Esophagus muscularis mucosa (tissue), 4 donors: Measurements from ENCODE around the gene BCAT1. TPM values are rescaled to one million over a fixed set of nuclear protein-coding genes. Genes with fewer than 3 reads are reported as not detected.

ENCODE experiments used
- DNase-seq: peaks from one replicate; pipeline ENCODE4 v3.0.0-alpha.2; 2017; ENCODE audit errors: extremely low spot score
- H3K27ac ChIP-seq, 4 donors: fragments of 200-600 bp; sonication (generic); replicated peaks in 1 of 4; 1 replicate in 3 of 4; 2 replicates in 1 of 4; pipeline ENCODE4 v1.5.1; 2016 to 2019; ENCODE audit warnings: mild to moderate bottlenecking in 1 of 4
- H3K27me3 ChIP-seq, 4 donors: fragments of 200-600 bp; sonication (generic); one replicate each; pipeline versions ENCODE4 v1.5.1 to v1.6.0; 2016 to 2019
- H3K36me3 ChIP-seq, 4 donors: fragments of 200-600 bp; sonication (generic); one replicate each; pipeline ENCODE4 v1.5.1; 2016 to 2019
- H3K4me1 ChIP-seq, 4 donors: fragments of 200-600 bp; sonication (generic); one replicate each; pipeline ENCODE4 v1.5.1; 2016 to 2019
- H3K4me3 ChIP-seq, 4 donors: fragments of 200-600 bp; sonication (generic); 1 replicate in 2 of 4; 2 replicates in 2 of 4; pipeline ENCODE4 v1.5.1; 2016 to 2019; ENCODE audit warnings: mild to moderate bottlenecking in 4 of 4, moderate library complexity in 1 of 4
- H3K9me3 ChIP-seq, 4 donors: fragments of 200-600 bp; sonication (generic); 1 replicate in 3 of 4; 2 replicates in 1 of 4; pipeline ENCODE4 v1.5.1; 2016 to 2019
- CTCF ChIP-seq, 3 experiments: fragments of 200-600 bp in 2 of 3; fragments of 450-650 bp in 1 of 3; sonication (generic) in 2 of 3; IDR thresholded peaks; one replicate each; pipeline ENCODE4 v1.5.1; 2017 to 2019; ENCODE audit warnings: antibody characterized with exemption in 3 of 3, mild to moderate bottlenecking in 2 of 3, moderate library complexity in 1 of 3
- EP300 ChIP-seq: sonication (generic); formaldehyde crosslinking; IDR thresholded peaks from one replicate; pipeline ENCODE4 v1.6.1; 2017; ENCODE audit warnings: antibody characterized with exemption
- POLR2A ChIP-seq: fragments of 450-650 bp; IDR thresholded peaks from one replicate; pipeline ENCODE4 v1.6.1; 2017; ENCODE audit warnings: antibody characterized with exemption, moderate library complexity, mild to moderate bottlenecking, low read depth
- POLR2AphosphoS5 ChIP-seq, 2 donors: sonication (generic); formaldehyde crosslinking; IDR thresholded peaks; one replicate each; pipeline ENCODE4 v1.6.1; 2017; ENCODE audit warnings: antibody characterized with exemption in 2 of 2
- WGBS: methylation state at CpG from one replicate; pipeline ENCODE4 v1.1.5; 2018; 5-methylcytosine and 5-hydroxymethylcytosine counted together
- intact Hi-C: fragments of 100-400 bp; cut with DNase I; formaldehyde crosslinking; loops from one replicate; pipeline ENCODE4 v1.15.1; 2023
- total RNA-seq, 4 donors: library from RNA; depleted of rRNA; stranded (reverse); fragments of >200 nt; gene quantifications; one replicate each; pipeline versions ENCODE4 v1.1.0 to v1.2.1, GENCODE V29; 2016

The BCAT1 gene
- total RNA-seq, 4 donors from 2014 or later = 9.1 to 23.4 (median 14.7) TPM

GRCh38 chr12:24856541-24856940 is 92.4 kb downstream of the BCAT1 start:
- Histone ChIP-seq H3K9me3 (peaks cover 0 to 3% (median 0%) of the 10 kb centered on the region in 4 donors), H3K4me1 (no peaks in the 10 kb centered on the region), H3K27ac (no peak overlapping the region), H3K36me3 (no peaks in the 10 kb centered on the region), H3K27me3 (no peaks in the 10 kb centered on the region), H3K4me3 (no peak overlapping the region)
- intact Hi-C loops = no loop called here
- no peak for DNase-seq
- 95% methylated on average over 3 of the region's 3 CpGs for WGBS
- TF ChIP-seq POLR2A (no peak), EP300 (no peak), POLR2AphosphoS5 (IDR thresholded peaks at IDR 0.05) (no peak), CTCF (IDR thresholded peaks at IDR 0.05) (no peak)

GRCh38 chr12:24854908-24855307 is 94.0 kb downstream of the BCAT1 start:
- TF ChIP-seq EP300 (no peak), CTCF (IDR thresholded peaks at IDR 0.05) (no peak), POLR2AphosphoS5 (IDR thresholded peaks at IDR 0.05) (no peak), POLR2A (no peak)
- WGBS = 66% methylated on average over 6 of the region's 6 CpGs
- DNase-seq = no peak
- Histone ChIP-seq H3K27ac (no peak overlapping the region), H3K4me3 (no peak overlapping the region), H3K4me1 (no peaks in the 10 kb centered on the region), H3K36me3 (no peaks in the 10 kb centered on the region), H3K27me3 (no peaks in the 10 kb centered on the region), H3K9me3 (peaks cover 0 to 3% (median 0%) of the 10 kb centered on the region in 4 donors)
- intact Hi-C loops = no loop called here

- intact Hi-C loops = no loop called here
- TF ChIP-seq POLR2AphosphoS5 (IDR thresholded peaks at IDR 0.05) (no peak), EP300 (no peak), CTCF (IDR thresholded peaks at IDR 0.05) (no peak), POLR2A (no peak)
- Histone ChIP-seq H3K27ac (no peak overlapping the region), H3K27me3 (no peaks in the 10 kb centered on the region), H3K9me3 (peaks cover 0 to 3% (median 0%) of the 10 kb centered on the region in 4 donors), H3K4me3 (no peak overlapping the region), H3K4me1 (no peaks in the 10 kb centered on the region), H3K36me3 (no peaks in the 10 kb centered on the region)
- DNase-seq = no peak
- 91% methylated on average over 1 of the region's 1 CpG for WGBS
Measured at GRCh38 chr12:24854017-24854416, 94.9 kb downstream of the BCAT1 start.

- intact Hi-C loops = no loop called here
- no peak overlapping the region for H3K27ac ChIP-seq
- H3K9me3 ChIP-seq = peaks cover 0 to 3% (median 0%) of the 10 kb centered on the region in 4 donors
- TF ChIP-seq POLR2AphosphoS5 (IDR thresholded peaks at IDR 0.05) = no peak
- no peak for TF ChIP-seq POLR2A
- TF ChIP-seq EP300 = no peak
- no peak for TF ChIP-seq CTCF (IDR thresholded peaks at IDR 0.05)
- H3K27me3 ChIP-seq = no peaks in the 10 kb centered on the region
- no peaks in the 10 kb centered on the region for H3K36me3 ChIP-seq
- H3K4me1 ChIP-seq = no peaks in the 10 kb centered on the region
- H3K4me3 ChIP-seq = no peak overlapping the region
- WGBS = 49% methylated on average over 2 of the region's 2 CpGs
- DNase-seq = no peak
Measured at GRCh38 chr12:24853588-24853987, 95.3 kb downstream of the BCAT1 start.

DNA sequence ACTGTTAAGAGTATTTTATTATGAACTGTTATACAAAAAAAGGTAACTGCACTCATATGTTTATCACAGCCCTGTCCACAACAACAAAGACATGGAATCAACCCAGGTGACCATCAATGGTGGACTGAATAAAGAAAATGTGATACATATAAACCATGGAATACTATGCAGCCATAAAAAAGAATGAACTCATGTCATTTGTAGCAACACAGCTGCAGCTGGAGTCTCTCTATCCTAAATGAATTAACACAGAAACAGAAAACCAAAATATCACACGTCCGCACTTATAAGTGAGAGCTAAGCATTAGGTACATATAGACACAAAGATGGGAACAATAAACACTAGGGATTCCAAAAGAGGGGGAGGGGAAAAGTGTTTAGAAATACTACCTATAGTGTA is 95.8 kb downstream of the BCAT1 start:
- intact Hi-C loops = no loop called here
- Histone ChIP-seq H3K27me3 (no peaks in the 10 kb centered on the region), H3K36me3 (no peaks in the 10 kb centered on the region), H3K4me3 (no peak overlapping the region), H3K4me1 (no peaks in the 10 kb centered on the region), H3K9me3 (peaks cover 0 to 3% (median 0%) of the 10 kb centered on the region in 4 donors), H3K27ac (no peak overlapping the region)
- WGBS = 97% methylated on average over 2 of the region's 2 CpGs
- TF ChIP-seq EP300 = no peak
- TF ChIP-seq CTCF (IDR thresholded peaks at IDR 0.05) = no peak
- TF ChIP-seq POLR2AphosphoS5 (IDR thresholded peaks at IDR 0.05) = no peak
- TF ChIP-seq POLR2A = no peak
- no peak for DNase-seq
